ENCODE measurements around the gene DUSP3.

DNA sequence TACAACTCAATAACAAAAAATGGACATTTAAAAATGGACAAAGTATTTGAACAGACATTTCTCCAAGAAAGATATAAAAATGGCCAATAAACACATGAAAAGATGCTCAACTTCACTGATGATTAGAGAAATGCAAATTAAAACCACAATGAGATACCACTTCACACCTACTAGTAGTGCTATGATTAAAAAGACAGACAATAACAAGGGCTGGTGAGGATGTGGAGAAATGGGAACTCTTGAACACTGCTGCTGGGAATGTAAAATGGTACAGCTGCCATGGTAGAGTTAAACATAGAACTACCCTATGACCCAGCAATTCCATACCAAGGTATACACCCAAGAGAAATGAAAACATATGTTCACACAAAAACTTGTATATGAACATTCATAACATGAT is 26.3 kb upstream of the DUSP3 start:
- TF ChIP-seq POLR2A (IDR thresholded peaks at IDR 0.05) = no peak
- TF ChIP-seq, protein P1, sequence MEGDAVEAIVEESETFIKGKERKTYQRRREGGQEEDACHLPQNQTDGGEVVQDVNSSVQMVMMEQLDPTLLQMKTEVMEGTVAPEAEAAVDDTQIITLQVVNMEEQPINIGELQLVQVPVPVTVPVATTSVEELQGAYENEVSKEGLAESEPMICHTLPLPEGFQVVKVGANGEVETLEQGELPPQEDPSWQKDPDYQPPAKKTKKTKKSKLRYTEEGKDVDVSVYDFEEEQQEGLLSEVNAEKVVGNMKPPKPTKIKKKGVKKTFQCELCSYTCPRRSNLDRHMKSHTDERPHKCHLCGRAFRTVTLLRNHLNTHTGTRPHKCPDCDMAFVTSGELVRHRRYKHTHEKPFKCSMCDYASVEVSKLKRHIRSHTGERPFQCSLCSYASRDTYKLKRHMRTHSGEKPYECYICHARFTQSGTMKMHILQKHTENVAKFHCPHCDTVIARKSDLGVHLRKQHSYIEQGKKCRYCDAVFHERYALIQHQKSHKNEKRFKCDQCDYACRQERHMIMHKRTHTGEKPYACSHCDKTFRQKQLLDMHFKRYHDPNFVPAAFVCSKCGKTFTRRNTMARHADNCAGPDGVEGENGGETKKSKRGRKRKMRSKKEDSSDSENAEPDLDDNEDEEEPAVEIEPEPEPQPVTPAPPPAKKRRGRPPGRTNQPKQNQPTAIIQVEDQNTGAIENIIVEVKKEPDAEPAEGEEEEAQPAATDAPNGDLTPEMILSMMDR (IDR thresholded peaks at IDR 0.05) = no peak

All from right lobe of liver (tissue), 4 donors.